OCI-LY1 (cell line): ENCODE data around the gene PACRG.

Experiments
- CTCF ChIP-seq: fragments of 200-600 bp; sonication (generic), shearing (Covaris generic); IDR thresholded peaks from 2 replicates; pipeline ENCODE4 v1.5.1; 2017; ENCODE audit warnings: mild to moderate bottlenecking, antibody characterized with exemption, low read length, moderate library complexity, mixed read lengths
- EZH2 ChIP-seq: fragments of 200-600 bp; sonication (generic), shearing (Covaris generic); IDR thresholded peaks from 2 replicates; pipeline ENCODE4 v1.8.0; 2017; ENCODE audit warnings: borderline replicate concordance, mixed run types, mild to moderate bottlenecking, antibody characterized with exemption, low read length, moderate library complexity, mixed read lengths

- TF ChIP-seq CTCF (no peak), EZH2 (no peak)
Measured at GRCh38 chr6:163053667-163054344, 326.0 kb downstream of the PACRG start.
